ENCODE results near the gene LZIC. TPM values are rescaled to one million over a fixed set of nuclear protein-coding genes. Genes with fewer than 3 reads are reported as not detected.

Gene LZIC
- total and polyA plus RNA-seq, 2 of the 13 experiments (the other 11 are each of a cell fraction or from before 2014, with no cell fraction given): 25.2 to 71.8 TPM

DNA sequence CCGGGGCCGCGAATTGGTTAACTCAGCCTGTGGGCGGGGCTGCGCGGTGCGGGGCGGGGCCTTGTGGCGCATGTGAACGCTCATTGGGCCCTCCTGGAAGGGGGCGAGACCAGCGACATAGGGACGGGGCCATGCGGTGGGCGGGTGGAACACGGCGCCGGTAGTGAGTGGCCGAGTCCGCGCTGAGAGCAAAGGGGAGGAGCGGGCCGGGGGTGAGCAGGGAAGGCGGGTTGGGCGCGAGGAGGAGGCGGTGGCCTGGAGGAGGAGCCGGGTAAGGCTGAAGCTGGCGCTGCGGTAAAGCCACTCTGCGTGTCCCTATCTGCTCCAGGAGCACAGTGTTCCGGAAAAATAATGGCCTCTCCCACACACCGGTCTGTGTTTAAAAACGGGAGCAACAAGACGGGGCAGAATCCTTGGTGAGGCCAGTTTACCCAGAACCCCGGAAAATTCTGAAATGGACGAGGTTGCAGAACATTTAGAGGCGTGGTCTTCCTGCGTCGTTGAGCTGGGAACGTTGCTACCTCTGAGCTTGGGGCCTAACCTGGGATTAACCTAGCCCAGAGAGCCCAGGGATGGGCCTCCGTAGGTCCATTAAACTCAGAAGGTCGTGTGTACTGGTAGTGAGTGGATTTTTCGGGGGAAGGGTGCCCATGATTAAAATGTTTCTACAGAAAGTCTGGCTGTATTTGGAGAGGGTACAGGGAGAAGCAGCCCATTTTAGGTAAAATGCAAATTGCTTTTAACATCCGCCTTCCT is 32.6 kb downstream of the LZIC start (continued):
- TF ChIP-seq ZNF720 (CRISPR knock-in tag; IDR thresholded peaks at IDR 0.05) (no peak), ERF (CRISPR knock-in tag; IDR thresholded peaks at IDR 0.05) (peak; percentile 40; the same call in 1 of the 2 replicates), ZSCAN21 (CRISPR knock-in tag; IDR thresholded peaks at IDR 0.05; ENCODE audit: borderline replicate concordance) (0 out of 2 replicates have a peak, but pooled peaks have one; percentile 42), BRD4 (CRISPR knock-in tag; IDR thresholded peaks at IDR 0.05) (peak; percentile 73; the same call in 1 of the 2 replicates), ZNF782 (CRISPR knock-in tag; IDR thresholded peaks at IDR 0.05; ENCODE audit: borderline replicate concordance) (no peak), ZNF44 (CRISPR knock-in tag; IDR thresholded peaks at IDR 0.05) (no peak), ZNF724P (CRISPR knock-in tag; IDR thresholded peaks at IDR 0.05; ENCODE audit: borderline replicate concordance) (no peak), PHF8 (CRISPR knock-in tag; IDR thresholded peaks at IDR 0.05) (peak; percentile 64), MEIS1 (CRISPR knock-in tag; IDR thresholded peaks at IDR 0.05; ENCODE audit: borderline replicate concordance) (no peak), ATM (IDR thresholded peaks at IDR 0.05; ENCODE audit: borderline replicate concordance) (no peak), ATRX (CRISPR knock-in tag; IDR thresholded peaks at IDR 0.05; ENCODE audit: borderline replicate concordance) (no peak), KDM6A (CRISPR knock-in tag; IDR thresholded peaks at IDR 0.05; ENCODE audit: low read depth) (no peak), ZNF460 (CRISPR knock-in tag; IDR thresholded peaks at IDR 0.05; ENCODE audit: borderline replicate concordance) (no peak), CREB1 (IDR thresholded peaks at IDR 0.05) (peak; percentile 41), CREB1 (CRISPR knock-in tag; IDR thresholded peaks at IDR 0.05) (peak; percentile 42; the same call in 1 of the 2 replicates), REPIN1 (CRISPR knock-in tag; IDR thresholded peaks at IDR 0.05; ENCODE audit: borderline replicate concordance, low read depth) (no peak)
- TF ChIP-seq, protein P1, sequence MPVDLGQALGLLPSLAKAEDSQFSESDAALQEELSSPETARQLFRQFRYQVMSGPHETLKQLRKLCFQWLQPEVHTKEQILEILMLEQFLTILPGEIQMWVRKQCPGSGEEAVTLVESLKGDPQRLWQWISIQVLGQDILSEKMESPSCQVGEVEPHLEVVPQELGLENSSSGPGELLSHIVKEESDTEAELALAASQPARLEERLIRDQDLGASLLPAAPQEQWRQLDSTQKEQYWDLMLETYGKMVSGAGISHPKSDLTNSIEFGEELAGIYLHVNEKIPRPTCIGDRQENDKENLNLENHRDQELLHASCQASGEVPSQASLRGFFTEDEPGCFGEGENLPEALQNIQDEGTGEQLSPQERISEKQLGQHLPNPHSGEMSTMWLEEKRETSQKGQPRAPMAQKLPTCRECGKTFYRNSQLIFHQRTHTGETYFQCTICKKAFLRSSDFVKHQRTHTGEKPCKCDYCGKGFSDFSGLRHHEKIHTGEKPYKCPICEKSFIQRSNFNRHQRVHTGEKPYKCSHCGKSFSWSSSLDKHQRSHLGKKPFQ (CRISPR knock-in tag; IDR thresholded peaks at IDR 0.05; ENCODE audit: insufficient replicate concordance): no peak
- TF ChIP-seq, protein P2, sequence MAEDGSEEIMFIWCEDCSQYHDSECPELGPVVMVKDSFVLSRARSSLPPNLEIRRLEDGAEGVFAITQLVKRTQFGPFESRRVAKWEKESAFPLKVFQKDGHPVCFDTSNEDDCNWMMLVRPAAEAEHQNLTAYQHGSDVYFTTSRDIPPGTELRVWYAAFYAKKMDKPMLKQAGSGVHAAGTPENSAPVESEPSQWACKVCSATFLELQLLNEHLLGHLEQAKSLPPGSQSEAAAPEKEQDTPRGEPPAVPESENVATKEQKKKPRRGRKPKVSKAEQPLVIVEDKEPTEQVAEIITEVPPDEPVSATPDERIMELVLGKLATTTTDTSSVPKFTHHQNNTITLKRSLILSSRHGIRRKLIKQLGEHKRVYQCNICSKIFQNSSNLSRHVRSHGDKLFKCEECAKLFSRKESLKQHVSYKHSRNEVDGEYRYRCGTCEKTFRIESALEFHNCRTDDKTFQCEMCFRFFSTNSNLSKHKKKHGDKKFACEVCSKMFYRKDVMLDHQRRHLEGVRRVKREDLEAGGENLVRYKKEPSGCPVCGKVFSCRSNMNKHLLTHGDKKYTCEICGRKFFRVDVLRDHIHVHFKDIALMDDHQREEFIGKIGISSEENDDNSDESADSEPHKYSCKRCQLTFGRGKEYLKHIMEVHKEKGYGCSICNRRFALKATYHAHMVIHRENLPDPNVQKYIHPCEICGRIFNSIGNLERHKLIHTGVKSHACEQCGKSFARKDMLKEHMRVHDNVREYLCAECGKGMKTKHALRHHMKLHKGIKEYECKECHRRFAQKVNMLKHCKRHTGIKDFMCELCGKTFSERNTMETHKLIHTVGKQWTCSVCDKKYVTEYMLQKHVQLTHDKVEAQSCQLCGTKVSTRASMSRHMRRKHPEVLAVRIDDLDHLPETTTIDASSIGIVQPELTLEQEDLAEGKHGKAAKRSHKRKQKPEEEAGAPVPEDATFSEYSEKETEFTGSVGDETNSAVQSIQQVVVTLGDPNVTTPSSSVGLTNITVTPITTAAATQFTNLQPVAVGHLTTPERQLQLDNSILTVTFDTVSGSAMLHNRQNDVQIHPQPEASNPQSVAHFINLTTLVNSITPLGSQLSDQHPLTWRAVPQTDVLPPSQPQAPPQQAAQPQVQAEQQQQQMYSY (CRISPR knock-in tag; IDR thresholded peaks at IDR 0.05): 0 out of 2 replicates have a peak, but pooled peaks have one; percentile 13
- TF ChIP-seq, protein P3, sequence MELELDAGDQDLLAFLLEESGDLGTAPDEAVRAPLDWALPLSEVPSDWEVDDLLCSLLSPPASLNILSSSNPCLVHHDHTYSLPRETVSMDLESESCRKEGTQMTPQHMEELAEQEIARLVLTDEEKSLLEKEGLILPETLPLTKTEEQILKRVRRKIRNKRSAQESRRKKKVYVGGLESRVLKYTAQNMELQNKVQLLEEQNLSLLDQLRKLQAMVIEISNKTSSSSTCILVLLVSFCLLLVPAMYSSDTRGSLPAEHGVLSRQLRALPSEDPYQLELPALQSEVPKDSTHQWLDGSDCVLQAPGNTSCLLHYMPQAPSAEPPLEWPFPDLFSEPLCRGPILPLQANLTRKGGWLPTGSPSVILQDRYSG (CRISPR knock-in tag; IDR thresholded peaks at IDR 0.05): no peak
- TF ChIP-seq, protein P4, sequence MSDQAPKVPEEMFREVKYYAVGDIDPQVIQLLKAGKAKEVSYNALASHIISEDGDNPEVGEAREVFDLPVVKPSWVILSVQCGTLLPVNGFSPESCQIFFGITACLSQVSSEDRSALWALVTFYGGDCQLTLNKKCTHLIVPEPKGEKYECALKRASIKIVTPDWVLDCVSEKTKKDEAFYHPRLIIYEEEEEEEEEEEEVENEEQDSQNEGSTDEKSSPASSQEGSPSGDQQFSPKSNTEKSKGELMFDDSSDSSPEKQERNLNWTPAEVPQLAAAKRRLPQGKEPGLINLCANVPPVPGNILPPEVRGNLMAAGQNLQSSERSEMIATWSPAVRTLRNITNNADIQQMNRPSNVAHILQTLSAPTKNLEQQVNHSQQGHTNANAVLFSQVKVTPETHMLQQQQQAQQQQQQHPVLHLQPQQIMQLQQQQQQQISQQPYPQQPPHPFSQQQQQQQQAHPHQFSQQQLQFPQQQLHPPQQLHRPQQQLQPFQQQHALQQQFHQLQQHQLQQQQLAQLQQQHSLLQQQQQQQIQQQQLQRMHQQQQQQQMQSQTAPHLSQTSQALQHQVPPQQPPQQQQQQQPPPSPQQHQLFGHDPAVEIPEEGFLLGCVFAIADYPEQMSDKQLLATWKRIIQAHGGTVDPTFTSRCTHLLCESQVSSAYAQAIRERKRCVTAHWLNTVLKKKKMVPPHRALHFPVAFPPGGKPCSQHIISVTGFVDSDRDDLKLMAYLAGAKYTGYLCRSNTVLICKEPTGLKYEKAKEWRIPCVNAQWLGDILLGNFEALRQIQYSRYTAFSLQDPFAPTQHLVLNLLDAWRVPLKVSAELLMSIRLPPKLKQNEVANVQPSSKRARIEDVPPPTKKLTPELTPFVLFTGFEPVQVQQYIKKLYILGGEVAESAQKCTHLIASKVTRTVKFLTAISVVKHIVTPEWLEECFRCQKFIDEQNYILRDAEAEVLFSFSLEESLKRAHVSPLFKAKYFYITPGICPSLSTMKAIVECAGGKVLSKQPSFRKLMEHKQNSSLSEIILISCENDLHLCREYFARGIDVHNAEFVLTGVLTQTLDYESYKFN (CRISPR knock-in tag; conservative IDR thresholded peaks at IDR 0.05): no peak
